Fibroblast of villous mesenchyme (primary cell): ENCODE results near the gene ZNF324. TPM values are rescaled to one million over a fixed set of nuclear protein-coding genes. Genes with fewer than 3 reads are reported as not detected.
"Not testable (repeated sequence)": the region's sequence is repeated elsewhere in the genome, so short reads cannot be mapped to it uniquely, and the experiment has no call there.

Experiments
- DNase-seq: peaks from one replicate; pipeline ENCODE4 v3.0.0-alpha.2; 2010; ENCODE audit warnings: low read depth
- H3K4me3 ChIP-seq: 2 replicates; pipeline ENCODE4 v1.5.1; 2011; ENCODE audit warnings: low read depth, mild to moderate bottlenecking, low read length
- total RNA-seq: library from RNA; depleted of rRNA; stranded (reverse); fragments of >200 nt; gene quantifications from 2 replicates; pipeline ENCODE4 v1.2.3, GENCODE V29; 2012
- TF ChIP-seq, protein P1 (sequence below): IDR thresholded peaks from 2 replicates; pipeline ENCODE4 v1.5.1; 2012; ENCODE audit warnings: low read depth, mild to moderate bottlenecking, low read length; ENCODE audit not compliant: insufficient read depth

Gene ZNF324
- 16.8 and 17.4 TPM in 2 replicates for total RNA-seq

DNA sequence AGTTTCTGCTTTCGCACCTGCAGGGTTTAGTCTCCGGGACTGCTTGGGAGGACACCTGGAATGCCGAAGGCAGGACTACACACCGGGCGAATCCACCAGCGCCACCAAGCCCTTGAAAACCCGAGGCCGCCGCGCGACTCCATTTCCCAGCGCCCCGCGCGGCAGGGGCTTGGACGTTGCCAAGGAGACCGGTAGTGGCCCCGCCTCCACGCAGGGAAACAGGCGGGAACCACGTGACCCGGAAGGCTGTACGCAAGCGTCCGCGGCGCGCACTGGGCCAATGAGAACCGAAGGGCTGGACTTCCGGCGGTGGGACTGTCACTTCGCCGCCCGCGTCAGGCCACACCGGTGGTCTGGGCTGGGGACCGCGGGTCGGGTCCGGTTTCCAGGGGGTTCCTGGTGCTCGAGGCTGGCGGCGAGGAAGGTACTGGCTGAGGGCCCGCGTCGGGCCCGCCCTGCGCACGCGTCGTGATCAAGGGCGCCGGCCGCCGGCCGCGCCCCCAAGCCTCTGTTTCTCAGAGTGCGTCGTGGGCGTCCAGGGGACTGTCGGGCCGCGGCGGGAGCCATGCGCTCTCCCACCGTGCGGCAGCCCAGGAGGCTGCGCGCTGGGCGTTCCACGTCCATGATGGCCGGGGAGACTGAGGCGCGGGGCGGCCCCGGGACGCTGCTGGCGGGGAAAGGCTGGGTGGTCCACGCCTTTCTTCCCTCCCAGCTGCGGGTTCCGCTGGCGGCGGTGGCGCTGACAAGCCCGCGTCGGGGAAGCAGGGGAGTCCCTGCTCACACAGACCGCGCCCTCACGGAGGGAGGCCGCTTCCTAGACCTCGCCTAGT, at the start of gene ZNF324:
Gene ZNF324, plus strand, starts transcription at position 321 of the 830 bp plus-strand sequence. CDS start 2,106 bp downstream, outside the sequence.
- TF ChIP-seq, protein P1, sequence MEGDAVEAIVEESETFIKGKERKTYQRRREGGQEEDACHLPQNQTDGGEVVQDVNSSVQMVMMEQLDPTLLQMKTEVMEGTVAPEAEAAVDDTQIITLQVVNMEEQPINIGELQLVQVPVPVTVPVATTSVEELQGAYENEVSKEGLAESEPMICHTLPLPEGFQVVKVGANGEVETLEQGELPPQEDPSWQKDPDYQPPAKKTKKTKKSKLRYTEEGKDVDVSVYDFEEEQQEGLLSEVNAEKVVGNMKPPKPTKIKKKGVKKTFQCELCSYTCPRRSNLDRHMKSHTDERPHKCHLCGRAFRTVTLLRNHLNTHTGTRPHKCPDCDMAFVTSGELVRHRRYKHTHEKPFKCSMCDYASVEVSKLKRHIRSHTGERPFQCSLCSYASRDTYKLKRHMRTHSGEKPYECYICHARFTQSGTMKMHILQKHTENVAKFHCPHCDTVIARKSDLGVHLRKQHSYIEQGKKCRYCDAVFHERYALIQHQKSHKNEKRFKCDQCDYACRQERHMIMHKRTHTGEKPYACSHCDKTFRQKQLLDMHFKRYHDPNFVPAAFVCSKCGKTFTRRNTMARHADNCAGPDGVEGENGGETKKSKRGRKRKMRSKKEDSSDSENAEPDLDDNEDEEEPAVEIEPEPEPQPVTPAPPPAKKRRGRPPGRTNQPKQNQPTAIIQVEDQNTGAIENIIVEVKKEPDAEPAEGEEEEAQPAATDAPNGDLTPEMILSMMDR = no peak
- peak within 1 kb of the TSS; percentile 80 for H3K4me3 ChIP-seq
- peak; percentile 96 for DNase-seq

DNA sequence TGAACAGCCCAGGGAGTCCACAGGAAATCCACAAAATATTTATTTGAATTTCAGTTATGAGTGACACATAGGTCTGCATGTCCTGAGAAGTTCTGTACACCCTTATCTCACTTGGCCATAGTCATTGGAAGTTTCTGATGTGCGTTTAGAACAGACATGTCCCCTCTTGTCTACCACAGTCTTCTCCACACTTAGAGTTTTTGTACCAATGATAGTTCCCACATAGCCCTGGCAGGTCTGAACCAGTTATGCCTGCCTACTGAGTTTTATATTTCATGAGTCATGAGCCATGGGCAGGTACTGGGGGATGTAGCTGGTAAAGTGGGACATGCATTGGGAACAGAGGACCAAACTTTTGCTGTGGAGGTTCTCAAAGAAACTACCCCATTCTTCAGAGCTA, 38.3 kb upstream of the ZNF324 start:
- H3K4me3 ChIP-seq = no peak overlapping the region
- no peak for DNase-seq
- TF ChIP-seq, protein P1 = no peak

DNA sequence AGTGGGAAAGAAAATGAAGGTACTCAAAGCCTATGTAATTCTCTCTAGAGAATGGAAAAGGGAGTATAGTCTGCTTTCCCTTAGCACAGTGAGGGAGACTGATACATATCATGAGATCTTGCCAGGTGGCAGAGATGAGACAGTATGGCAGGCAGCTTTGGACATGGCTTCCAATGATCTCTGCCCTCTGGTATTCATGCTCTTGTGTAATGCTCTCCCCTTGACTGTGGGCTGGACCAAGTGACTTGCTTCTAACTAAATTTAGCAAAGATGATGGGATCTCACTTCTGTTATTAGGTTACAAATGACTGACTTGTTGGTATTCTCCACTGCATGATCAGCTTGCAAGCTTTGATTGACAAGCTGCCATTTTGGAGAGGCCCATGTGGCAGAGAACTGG, 37.1 kb upstream of the ZNF324 start:
- no peak overlapping the region for H3K4me3 ChIP-seq
- no peak for DNase-seq
- TF ChIP-seq, protein P1 = no peak

DNA sequence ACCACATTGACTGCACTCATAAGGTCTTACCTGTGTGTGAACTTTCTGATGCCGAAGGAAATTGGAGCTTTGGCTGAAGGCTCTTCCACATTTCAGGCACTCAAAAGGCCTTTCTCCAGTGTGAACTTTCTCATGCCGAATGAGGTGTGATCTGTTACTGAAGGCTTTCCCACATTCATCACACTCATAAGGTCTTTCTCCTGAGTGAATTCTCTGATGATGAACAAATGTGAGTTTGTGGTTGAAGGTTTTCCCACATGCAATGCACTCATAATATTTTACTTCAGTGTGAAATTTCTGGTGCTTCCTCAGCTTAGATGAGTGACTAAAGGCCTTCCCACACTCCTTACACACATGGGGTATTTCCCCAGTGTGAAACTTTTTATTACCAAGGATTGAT, 32.7 kb upstream of the ZNF324 start:
- TF ChIP-seq, protein P1 = no peak
- peak; percentile 17 for DNase-seq
- no peak overlapping the region for H3K4me3 ChIP-seq

DNA sequence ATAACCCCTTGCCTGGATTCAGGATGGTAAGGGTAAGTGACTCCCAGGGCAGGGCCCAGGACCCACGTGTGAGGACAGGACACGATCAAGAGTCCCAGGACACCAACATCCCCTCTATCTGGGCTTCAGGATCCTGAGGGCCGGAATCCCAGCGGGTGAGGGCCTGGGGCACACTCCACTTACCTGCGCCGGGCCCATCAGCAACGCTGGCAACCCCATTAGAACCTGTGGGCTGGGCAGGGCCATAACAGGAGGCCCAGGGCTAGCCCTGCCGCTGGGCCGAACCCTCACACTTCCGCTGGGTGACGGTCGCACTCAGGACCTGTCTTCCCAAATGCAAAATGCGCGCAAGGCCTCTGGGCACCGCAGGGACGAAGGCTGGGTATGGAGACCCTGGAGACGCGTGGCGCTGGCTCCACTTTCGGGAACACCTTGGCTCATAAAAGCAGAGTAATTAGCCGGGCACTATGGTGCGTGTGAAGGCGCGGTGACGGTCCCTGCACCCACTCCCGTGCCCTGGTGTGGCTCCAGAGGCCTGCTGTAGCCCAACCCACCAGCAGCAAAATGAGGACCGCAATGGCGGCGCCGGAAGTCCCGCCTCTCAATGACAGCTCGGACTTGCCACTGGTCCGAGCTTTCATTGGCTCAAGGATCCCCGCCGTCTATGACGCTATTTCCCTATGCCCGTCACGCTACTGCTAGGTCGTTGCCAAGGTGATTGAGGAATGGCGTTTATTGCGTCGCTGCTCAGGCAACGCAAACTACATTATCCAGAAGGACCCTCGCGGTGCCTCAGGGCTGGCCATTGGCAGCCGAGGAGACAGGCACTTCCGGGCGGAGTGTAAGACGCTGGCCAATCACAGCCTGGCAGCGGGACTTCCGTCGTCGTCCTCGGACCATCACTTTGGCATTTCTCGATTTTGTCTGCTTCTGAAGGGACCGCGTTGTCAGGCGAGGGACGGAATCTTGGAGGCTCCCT, 27.0 kb upstream of the ZNF324 start, which contains the start of gene ZNF132:
Gene ZNF132, minus strand, starts transcription at position 578 of the 979 bp plus-strand sequence. Its CDS starts 332 bp downstream, at position 246.
- peak; percentile 100 for DNase-seq
- H3K4me3 ChIP-seq = peak within 1 kb of the TSS; percentile 72
- TF ChIP-seq, protein P1 = no peak

DNA sequence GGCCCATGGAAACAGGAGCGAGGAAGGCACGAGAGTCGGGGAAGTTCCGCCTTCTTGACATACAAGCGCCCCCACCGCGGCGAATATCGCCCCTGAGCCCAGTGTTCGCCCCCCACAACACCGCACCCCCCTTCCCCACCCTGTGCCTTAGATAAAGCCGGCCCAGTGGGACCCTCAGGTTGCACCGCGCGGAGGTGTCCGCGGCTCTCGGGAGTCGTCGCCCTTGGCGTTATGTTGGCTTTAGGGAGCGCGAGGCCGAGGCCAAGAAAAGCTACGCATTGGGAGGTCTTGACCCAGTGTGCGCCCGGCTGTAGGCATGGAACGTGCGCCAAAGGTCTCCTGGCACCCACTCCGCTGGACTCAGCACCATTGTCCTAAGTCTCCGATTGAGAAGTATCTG, 26.3 kb upstream of the ZNF324 start:
- H3K4me3 ChIP-seq = peak overlapping the region; percentile 72
- TF ChIP-seq, protein P1 = no peak
- DNase-seq = no peak

DNA sequence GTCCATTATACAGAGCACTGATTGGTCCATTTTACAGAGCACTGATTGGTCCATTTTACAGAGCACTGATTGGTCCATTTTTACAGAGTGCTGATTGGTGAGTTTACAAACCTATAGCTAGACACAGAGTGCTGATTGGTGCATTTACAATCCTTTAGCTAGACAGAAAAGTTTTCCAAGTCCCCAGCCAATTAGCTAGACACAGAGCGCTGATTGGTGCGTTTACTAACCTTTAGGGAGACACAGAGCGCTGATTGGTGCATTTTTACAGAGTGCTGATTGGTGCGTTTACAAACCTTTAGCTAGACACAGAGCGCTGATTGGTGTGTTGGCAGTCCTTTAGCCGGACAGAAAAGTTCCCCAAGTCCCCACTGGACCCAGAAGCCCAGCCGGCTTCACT, 23.9 kb upstream of the ZNF324 start:
- not testable (repeated sequence) for H3K4me3 ChIP-seq, DNase-seq

DNA sequence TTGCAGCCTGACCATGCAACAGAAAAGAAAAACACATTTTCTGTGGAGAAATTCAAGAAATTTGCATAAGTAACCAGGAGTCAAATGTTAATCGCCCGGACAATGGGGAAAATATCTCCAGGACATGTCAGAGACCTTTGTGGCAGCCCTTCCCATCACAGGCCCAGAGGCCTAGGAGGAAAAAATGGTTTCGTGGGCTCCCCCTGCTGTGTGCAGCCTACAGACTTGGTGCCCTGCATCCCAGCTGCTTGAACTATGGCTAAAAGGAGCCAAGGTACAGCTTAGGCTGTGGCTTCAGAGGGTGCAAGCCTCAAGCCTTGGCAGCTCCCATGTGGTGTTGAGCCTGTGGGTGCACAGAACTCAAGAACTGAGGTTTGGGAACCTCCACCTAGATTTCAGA, 18.0 kb upstream of the ZNF324 start:
- not testable (repeated sequence) for DNase-seq, H3K4me3 ChIP-seq

DNA sequence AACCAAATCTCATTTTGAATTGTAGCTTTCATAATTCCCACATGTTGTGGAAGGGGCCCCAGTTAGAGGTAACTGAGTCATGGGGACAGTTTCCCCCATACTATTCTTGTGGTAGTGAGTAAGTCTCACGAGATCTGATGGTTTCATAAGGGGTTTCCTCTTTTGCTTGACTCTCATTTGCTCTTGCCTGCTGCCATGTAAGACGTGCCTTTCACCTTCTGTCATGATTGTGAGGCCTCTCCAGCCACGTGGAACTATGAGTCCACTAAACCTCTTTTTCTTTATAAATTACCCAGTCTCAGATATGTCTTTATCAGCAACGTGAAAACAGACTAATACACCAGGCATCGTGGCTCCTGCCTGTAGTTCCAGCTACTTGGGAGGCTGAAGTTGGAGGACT, 16.9 kb upstream of the ZNF324 start:
- not testable (repeated sequence) for H3K4me3 ChIP-seq, DNase-seq
